H9 (cell line): ENCODE results near the gene KRTAP5-10. TPM values are rescaled to one million over a fixed set of nuclear protein-coding genes. Genes with fewer than 3 reads are reported as not detected.
A peak's percentile ranks its signal among the peaks of the same experiment; 100 is the strongest.
"Not testable (repeated sequence)": the region's sequence is repeated elsewhere in the genome, so short reads cannot be mapped to it uniquely, and the experiment has no call there.

ENCODE experiments used
- DNase-seq: peaks from one replicate; pipeline ENCODE4 v3.0.0-alpha.2; 2017
- H2AFZ ChIP-seq: one replicate; pipeline ENCODE4 v1.6.1; 2013; ENCODE audit warnings: mild to moderate bottlenecking, low read length, control low read depth, moderate library complexity
- H2AK5ac ChIP-seq: 2 replicates; pipeline ENCODE4 v1.6.1; 2013; ENCODE audit warnings: low read length, control low read depth, mixed read lengths; ENCODE audit not compliant: insufficient read length
- H2BK120ac ChIP-seq: one replicate; pipeline ENCODE4 v1.6.1; 2013; ENCODE audit warnings: low read depth, mild to moderate bottlenecking, low read length, control low read depth, inconsistent platforms; ENCODE audit not compliant: poor library complexity, severe bottlenecking
- H2BK12ac ChIP-seq: 2 replicates; pipeline ENCODE4 v1.6.1; 2013; ENCODE audit warnings: low read length, control low read depth, mixed read lengths, low read depth; ENCODE audit not compliant: insufficient read length
- H2BK15ac ChIP-seq: 2 replicates; pipeline ENCODE4 v1.6.1; 2013; ENCODE audit warnings: low read depth, low read length, control low read depth
- H2BK20ac ChIP-seq: one replicate; pipeline ENCODE4 v1.6.1; 2013; ENCODE audit warnings: low read depth, mild to moderate bottlenecking, low read length, control low read depth, inconsistent platforms; ENCODE audit not compliant: poor library complexity, severe bottlenecking
- H2BK5ac ChIP-seq: 2 replicates; pipeline ENCODE4 v1.6.1; 2013; ENCODE audit warnings: low read length, control low read depth, mixed read lengths; ENCODE audit not compliant: insufficient read length
- H3K14ac ChIP-seq: 2 replicates; pipeline ENCODE4 v1.6.1; 2013; ENCODE audit warnings: low read length, control low read depth; ENCODE audit not compliant: insufficient read depth
- H3K18ac ChIP-seq: 2 replicates; pipeline ENCODE4 v1.6.1; 2013; ENCODE audit warnings: low read depth, mild to moderate bottlenecking, mixed read lengths, low read length, control low read depth; ENCODE audit not compliant: insufficient read length
- H3K23ac ChIP-seq: 2 replicates; pipeline ENCODE4 v1.6.1; 2013; ENCODE audit warnings: low read length, control low read depth, mixed read lengths, low read depth; ENCODE audit not compliant: insufficient read length
- H3K23me2 ChIP-seq: 2 replicates; pipeline ENCODE4 v1.6.1; 2013; ENCODE audit warnings: low read depth, mild to moderate bottlenecking, mixed read lengths, low read length, control low read depth; ENCODE audit not compliant: insufficient read length, poor library complexity, severe bottlenecking
- H3K27ac ChIP-seq: 2 replicates; pipeline ENCODE4 v1.5.1; 2013; ENCODE audit warnings: low read length, control low read depth, mixed read lengths, low read depth; ENCODE audit not compliant: insufficient read length
- H3K27me3 ChIP-seq: 2 replicates; pipeline ENCODE4 v1.6.1; 2013; ENCODE audit warnings: low read length, control low read depth, inconsistent platforms; ENCODE audit not compliant: insufficient read depth
- H3K4ac ChIP-seq: 2 replicates; pipeline ENCODE4 v1.6.1; 2013; ENCODE audit warnings: low read depth, mild to moderate bottlenecking, control low read depth, inconsistent platforms, low read length, moderate library complexity
- H3K4me1 ChIP-seq: 2 replicates; pipeline ENCODE4 v1.6.1; 2013; ENCODE audit warnings: low read length, control low read depth, inconsistent platforms; ENCODE audit not compliant: insufficient read depth
- H3K4me2 ChIP-seq: 2 replicates; pipeline ENCODE4 v1.6.1; 2013; ENCODE audit warnings: low read length, control low read depth, mixed read lengths; ENCODE audit not compliant: insufficient read length, insufficient read depth
- H3K56ac ChIP-seq: 2 replicates; pipeline ENCODE4 v1.6.1; 2013; ENCODE audit warnings: low read depth, mild to moderate bottlenecking, mixed read lengths, low read length, control low read depth; ENCODE audit not compliant: insufficient read length
- H3K79me1 ChIP-seq: 2 replicates; pipeline ENCODE4 v1.6.1; 2013; ENCODE audit warnings: low read depth, mild to moderate bottlenecking, moderate library complexity, low read length, control low read depth, inconsistent platforms; ENCODE audit not compliant: insufficient read depth, poor library complexity, severe bottlenecking
- H3K79me2 ChIP-seq: 2 replicates; pipeline ENCODE4 v1.6.1; 2013; ENCODE audit warnings: low read length, control low read depth, inconsistent platforms; ENCODE audit not compliant: insufficient read depth
- H3K9ac ChIP-seq: 2 replicates; pipeline ENCODE4 v1.6.1; 2013; ENCODE audit warnings: low read length, control low read depth, mixed read lengths; ENCODE audit not compliant: insufficient read length; ENCODE audit errors: extremely low read depth
- H3K9me3 ChIP-seq: one replicate; pipeline ENCODE4 v1.6.1; 2013; ENCODE audit warnings: low read depth, low read length, inconsistent platforms; ENCODE audit not compliant: control insufficient read depth
- H3T11ph ChIP-seq: one replicate; pipeline ENCODE4 v1.6.1; 2013; ENCODE audit warnings: mild to moderate bottlenecking, low read length, control low read depth, inconsistent platforms
- H4K20me1 ChIP-seq: one replicate; pipeline ENCODE4 v1.6.1; 2013; ENCODE audit not compliant: control insufficient read depth, insufficient read length, insufficient read depth
- H4K5ac ChIP-seq: 2 replicates; pipeline ENCODE4 v1.6.1; 2013; ENCODE audit warnings: low read depth, mild to moderate bottlenecking, mixed read lengths, low read length, control low read depth; ENCODE audit not compliant: insufficient read length
- H4K8ac ChIP-seq: replicated peaks from 2 replicates; pipeline ENCODE4 v1.6.1; 2013; ENCODE audit warnings: low read length, control low read depth, mixed read lengths, low read depth; ENCODE audit not compliant: insufficient read length
- H4K91ac ChIP-seq: 2 replicates; pipeline ENCODE4 v1.6.1; 2013; ENCODE audit warnings: low read depth, mild to moderate bottlenecking, moderate library complexity, mixed read lengths, low read length, control low read depth; ENCODE audit not compliant: insufficient read length
- H3K27ac Mint-ChIP-seq, 3 experiments: 2 replicates in 2 of 3; 3 replicates in 1 of 3; pipeline ENCODE4 v1.8.0; 2020 to 2021; ENCODE audit warnings: mixed read lengths in 3 of 3, mild to moderate bottlenecking in 1 of 3, moderate library complexity in 1 of 3
- H3K27me3 Mint-ChIP-seq: 2 replicates; pipeline ENCODE4 v1.8.0; 2021; ENCODE audit warnings: low read depth, mild to moderate bottlenecking, moderate library complexity, mixed read lengths
- H3K36me3 Mint-ChIP-seq, 3 experiments: 2 replicates in 2 of 3; 3 replicates in 1 of 3; pipeline ENCODE4 v1.8.0; 2020 to 2021; ENCODE audit warnings: low read depth in 3 of 3, mixed read lengths in 3 of 3; ENCODE audit not compliant: insufficient read depth in 1 of 3
- H3K4me1 Mint-ChIP-seq, 2 experiments: 2 replicates each; pipeline ENCODE4 v1.8.0; 2020; ENCODE audit warnings: mixed read lengths in 2 of 2
- H3K4me3 Mint-ChIP-seq, 2 experiments: 2 replicates in 1 of 2; 3 replicates in 1 of 2; pipeline ENCODE4 v1.8.0; 2020 to 2021; ENCODE audit warnings: mild to moderate bottlenecking in 2 of 2, mixed read lengths in 2 of 2, moderate library complexity in 1 of 2
- H3K9me3 Mint-ChIP-seq, 2 experiments: 2 replicates in 1 of 2; 3 replicates in 1 of 2; pipeline ENCODE4 v1.8.0; 2020; ENCODE audit warnings: mild to moderate bottlenecking in 2 of 2, mixed read lengths in 2 of 2, moderate library complexity in 1 of 2
- CTCF ChIP-seq: fragments of 200-600 bp; sonication (generic); conservative IDR thresholded peaks from 3 replicates; pipeline ENCODE4 v1.8.0; 2021; ENCODE audit warnings: antibody characterized with exemption, mild to moderate bottlenecking
- WGBS: extraction: QIAGEN DNeasy Blood & Tissue Kit; methylation state at CpG from one replicate; pipeline ENCODE4 v1.1.7; 2013; ENCODE audit warnings: missing lambda C conversion rate, low lambda C conversion rate, mixed read lengths; ENCODE audit not compliant: insufficient read length; ENCODE audit errors: extremely low coverage; 5-methylcytosine and 5-hydroxymethylcytosine counted together
- total RNA-seq: library from RNA; stranded (reverse); gene quantifications from 2 replicates; pipeline ENCODE4 v1.2.1, GENCODE V29; 2021

The KRTAP5-10 gene
- total RNA-seq, 1 experiment from 2014 or later: not detected

DNA sequence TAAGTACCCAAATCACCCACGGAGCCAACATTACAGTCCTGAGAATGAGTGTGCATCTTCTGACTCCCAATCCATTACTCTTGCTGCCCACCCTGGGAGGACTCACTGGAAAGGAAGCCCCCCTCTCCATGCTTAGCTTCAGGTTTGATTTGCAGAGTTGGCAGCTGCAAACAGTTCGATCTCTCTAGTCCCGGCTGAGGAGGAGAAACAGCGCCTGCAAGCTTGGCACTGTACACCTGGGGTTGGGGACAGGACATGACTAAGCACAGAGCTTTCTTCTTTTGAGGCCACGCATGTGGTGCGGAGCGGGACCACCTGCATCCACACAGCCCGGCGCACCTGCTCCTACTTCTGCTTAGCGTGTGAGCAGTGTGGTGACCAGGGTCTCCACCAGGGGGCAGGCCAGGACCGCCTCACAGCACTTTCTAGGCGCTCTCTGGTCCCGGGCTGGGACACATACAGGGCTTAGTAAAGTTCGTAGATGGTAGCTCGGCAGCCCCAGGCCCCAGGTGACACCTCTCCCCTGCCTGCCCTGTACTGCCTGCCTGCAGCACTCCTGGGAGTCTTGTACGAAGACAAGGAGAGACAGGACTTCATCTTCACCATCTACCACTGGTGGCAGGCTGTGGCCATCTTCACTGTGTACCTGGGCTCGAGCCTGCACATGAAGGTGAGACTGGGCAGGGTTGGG lies 39.6 kb downstream of the KRTAP5-10 start:
- H4K8ac ChIP-seq, H4K5ac ChIP-seq, H3K4me1 ChIP-seq, H3K14ac ChIP-seq, H3K79me2 ChIP-seq, H2AFZ ChIP-seq, H3K23me2 ChIP-seq, H3K4me2 ChIP-seq, H3K27ac ChIP-seq, H4K91ac ChIP-seq, H3K9ac ChIP-seq, H4K20me1 ChIP-seq, H3K79me1 ChIP-seq, H3T11ph ChIP-seq, H2BK5ac ChIP-seq, H3K9me3 Mint-ChIP-seq, H3K18ac ChIP-seq, H3K9me3 ChIP-seq, H3K4me1 Mint-ChIP-seq, H2BK120ac ChIP-seq, H2AK5ac ChIP-seq, H3K27ac Mint-ChIP-seq, H3K23ac ChIP-seq, DNase-seq, H2BK20ac ChIP-seq, H3K4me3 Mint-ChIP-seq, H3K27me3 ChIP-seq, H3K36me3 Mint-ChIP-seq, H2BK12ac ChIP-seq, H2BK15ac ChIP-seq, H3K56ac ChIP-seq, H3K4ac ChIP-seq: not testable (repeated sequence)
- H3K27me3 Mint-ChIP-seq: peaks cover 61% of the 10 kb centered on the region
- peak; percentile 67 for TF ChIP-seq CTCF
- WGBS: no CpG with 5 or more reads among the region's 17 CpGs
